ENCODE measurements around the gene CRYBG2.

GRCh38 chr1:26307363-26307781 is 46.6 kb downstream of the CRYBG2 start:
- TF ChIP-seq CTCF (IDR thresholded peaks at IDR 0.05) (no peak), POLR2A (IDR thresholded peaks at IDR 0.05) (no peak)

Data from testis (tissue), 2 donors.